WTC11 (cell line): ENCODE results near the gene MED26. TPM values are rescaled to one million over a fixed set of nuclear protein-coding genes. Genes with fewer than 3 reads are reported as not detected.

ENCODE experiments used
- ATAC-seq: fragments of 200-7000 bp; cut with Tn5 transposase; 2 replicates; pipeline ENCODE4 v1.10.0; 2021; ENCODE audit warnings: mild to moderate bottlenecking, moderate library complexity
- CTCF ChIA-PET: fragments of 300-600 bp; sonication (Branson Sonifier 250); formaldehyde crosslinking; loops from one replicate; lab custom pipeline; 2021; ENCODE audit warnings: antibody characterized with exemption; lab: Charles Lee
- POLR2A ChIA-PET: fragments of 350-600 bp; sonication (Branson Sonifier 250); formaldehyde crosslinking; loops from one replicate; lab custom pipeline; 2021; ENCODE audit warnings: antibody characterized with exemption; lab: Charles Lee
- DNase-seq: peaks from one replicate; pipeline ENCODE4 v3.0.0; 2021; ENCODE audit warnings: low spot score
- H3K27ac Mint-ChIP-seq: 2 replicates; pipeline ENCODE4 v1.8.0; 2021; ENCODE audit warnings: mixed read lengths
- H3K27me3 Mint-ChIP-seq: 2 replicates; pipeline ENCODE4 v1.8.0; 2021; ENCODE audit warnings: low read depth, mild to moderate bottlenecking, moderate library complexity, mixed read lengths
- H3K36me3 Mint-ChIP-seq: 2 replicates; pipeline ENCODE4 v1.8.0; 2021; ENCODE audit warnings: mixed read lengths
- H3K4me1 Mint-ChIP-seq: 2 replicates; pipeline ENCODE4 v1.8.0; 2022; ENCODE audit warnings: mixed read lengths
- H3K4me3 Mint-ChIP-seq: 2 replicates; pipeline ENCODE4 v1.8.0; 2021; ENCODE audit warnings: mild to moderate bottlenecking, moderate library complexity, mixed read lengths
- H3K9me3 Mint-ChIP-seq: 2 replicates; pipeline ENCODE4 v1.8.0; 2021; ENCODE audit warnings: mixed read lengths
- ATF1 ChIP-seq: sonication (generic); formaldehyde crosslinking; IDR thresholded peaks from 2 replicates; pipeline ENCODE4 v1.8.1; 2023; ENCODE audit warnings: mild to moderate bottlenecking, moderate library complexity, missing genetic modification reagents
- CDX4 ChIP-seq: fragments of 250-450 bp; sonication (Bioruptor Pico); IDR thresholded peaks from 2 replicates; pipeline ENCODE4 v1.9.0; 2021; ENCODE audit warnings: moderate library complexity, mild to moderate bottlenecking, inconsistent platforms, borderline replicate concordance
- CREM ChIP-seq: sonication (generic); formaldehyde crosslinking; IDR thresholded peaks from 2 replicates; pipeline ENCODE4 v1.8.1; 2022; ENCODE audit warnings: mild to moderate bottlenecking, missing genetic modification reagents, moderate library complexity
- ESRRA ChIP-seq: sonication (generic); formaldehyde crosslinking; IDR thresholded peaks from 2 replicates; pipeline ENCODE4 v1.8.1; 2022; ENCODE audit warnings: mild to moderate bottlenecking, missing genetic modification reagents, borderline replicate concordance
- ETV6 ChIP-seq: sonication (generic); formaldehyde crosslinking; IDR thresholded peaks from 2 replicates; pipeline ENCODE4 v1.8.1; 2022; ENCODE audit warnings: mild to moderate bottlenecking, missing genetic modification reagents
- HMGA2 ChIP-seq: fragments of 250-450 bp; sonication (Bioruptor Pico); IDR thresholded peaks from 2 replicates; pipeline ENCODE4 v1.4.0; 2021; ENCODE audit warnings: mild to moderate bottlenecking, moderate library complexity
- IRF2 ChIP-seq: sonication (generic); formaldehyde crosslinking; IDR thresholded peaks from 2 replicates; pipeline ENCODE4 v1.8.0; 2022; ENCODE audit warnings: low read depth, missing genetic modification reagents, borderline replicate concordance
- MYBL2 ChIP-seq: sonication (generic); formaldehyde crosslinking; IDR thresholded peaks from 2 replicates; pipeline ENCODE4 v1.8.1; 2023; ENCODE audit warnings: mild to moderate bottlenecking, moderate library complexity, missing genetic modification reagents
- NFYB ChIP-seq: sonication (generic); formaldehyde crosslinking; conservative IDR thresholded peaks from 2 replicates; pipeline ENCODE4 v1.8.0; 2022; ENCODE audit warnings: low read depth, missing genetic modification reagents
- NR2C2 ChIP-seq: sonication (generic); formaldehyde crosslinking; IDR thresholded peaks from 2 replicates; pipeline ENCODE4 v1.8.0; 2022; ENCODE audit warnings: mild to moderate bottlenecking, missing genetic modification reagents
- OVOL2 ChIP-seq: fragments of 250-450 bp; sonication (Bioruptor Pico); IDR thresholded peaks from 2 replicates; pipeline ENCODE4 v1.9.0; 2021; ENCODE audit warnings: mild to moderate bottlenecking, borderline replicate concordance
- PRDM15 ChIP-seq: sonication (generic); formaldehyde crosslinking; IDR thresholded peaks from 2 replicates; pipeline ENCODE4 v1.8.0; 2022; ENCODE audit warnings: missing genetic modification reagents
- PREB ChIP-seq: sonication (generic); formaldehyde crosslinking; IDR thresholded peaks from 2 replicates; pipeline ENCODE4 v1.8.1; 2022; ENCODE audit warnings: mild to moderate bottlenecking, missing genetic modification reagents, moderate library complexity, borderline replicate concordance
- RELA ChIP-seq: sonication (generic); formaldehyde crosslinking; IDR thresholded peaks from 2 replicates; pipeline ENCODE4 v1.8.1; 2022; ENCODE audit warnings: missing genetic modification reagents, mild to moderate bottlenecking, borderline replicate concordance
- SP1 ChIP-seq: sonication (generic); formaldehyde crosslinking; conservative IDR thresholded peaks from 2 replicates; pipeline ENCODE4 v1.8.1; 2022; ENCODE audit warnings: missing genetic modification reagents
- TEAD1 ChIP-seq: sonication (generic); formaldehyde crosslinking; IDR thresholded peaks from 2 replicates; pipeline ENCODE4 v1.8.0; 2022; ENCODE audit warnings: mild to moderate bottlenecking, missing genetic modification reagents
- ZBTB21 ChIP-seq: sonication (generic); formaldehyde crosslinking; IDR thresholded peaks from 2 replicates; pipeline ENCODE4 v1.8.1; 2023; ENCODE audit warnings: mild to moderate bottlenecking, missing genetic modification reagents, borderline replicate concordance
- ZNF138 ChIP-seq: sonication (generic); formaldehyde crosslinking; conservative IDR thresholded peaks from 2 replicates; pipeline ENCODE4 v1.8.1; 2022; ENCODE audit warnings: mild to moderate bottlenecking, moderate library complexity, missing genetic modification reagents
- ZNF219 ChIP-seq: sonication (generic); formaldehyde crosslinking; IDR thresholded peaks from 2 replicates; pipeline ENCODE4 v1.8.0; 2023; ENCODE audit warnings: missing genetic modification reagents, mild to moderate bottlenecking, borderline replicate concordance
- total RNA-seq: library from RNA; stranded (reverse); gene quantifications from 3 replicates; pipeline ENCODE4 v1.2.3, GENCODE V29; 2021
- TF ChIP-seq, protein P1 (sequence below): sonication (generic); formaldehyde crosslinking; IDR thresholded peaks from 2 replicates; pipeline ENCODE4 v1.8.1; 2022; ENCODE audit warnings: mild to moderate bottlenecking, moderate library complexity, missing genetic modification reagents
- TF ChIP-seq, protein P2 (sequence below): fragments of 250-450 bp; sonication (Bioruptor Pico); IDR thresholded peaks from 2 replicates; pipeline ENCODE4 v2.1.2; 2022; ENCODE audit warnings: mild to moderate bottlenecking, moderate library complexity
- TF ChIP-seq, protein P3 (sequence below): sonication (generic); formaldehyde crosslinking; conservative IDR thresholded peaks from 2 replicates; pipeline ENCODE4 v1.8.1; 2022; ENCODE audit warnings: mild to moderate bottlenecking, missing genetic modification reagents
- TF ChIP-seq, protein P4 (sequence below): sonication (generic); formaldehyde crosslinking; IDR thresholded peaks from 2 replicates; pipeline ENCODE4 v1.8.0; 2023; ENCODE audit warnings: mild to moderate bottlenecking, missing genetic modification reagents

MED26 gene
- total RNA-seq, 1 experiment from 2014 or later = 14.2 TPM

- TF ChIP-seq, protein P1, sequence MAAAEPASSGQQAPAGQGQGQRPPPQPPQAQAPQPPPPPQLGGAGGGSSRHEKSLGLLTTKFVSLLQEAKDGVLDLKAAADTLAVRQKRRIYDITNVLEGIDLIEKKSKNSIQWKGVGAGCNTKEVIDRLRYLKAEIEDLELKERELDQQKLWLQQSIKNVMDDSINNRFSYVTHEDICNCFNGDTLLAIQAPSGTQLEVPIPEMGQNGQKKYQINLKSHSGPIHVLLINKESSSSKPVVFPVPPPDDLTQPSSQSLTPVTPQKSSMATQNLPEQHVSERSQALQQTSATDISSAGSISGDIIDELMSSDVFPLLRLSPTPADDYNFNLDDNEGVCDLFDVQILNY = no peak
- TF ChIP-seq ETV6 (no peak), IRF2 (CRISPR knock-in tag) (no peak)
These were observed 15.4 kb downstream of the MED26 start (continued) for GRCh38 chr19:16612636-16613035.

- Mint-ChIP-seq H3K9me3 (no peaks in the 10 kb centered on the region), H3K4me3 (no peak overlapping the region), H3K36me3 (no peaks in the 10 kb centered on the region), H3K27ac (no peak overlapping the region), H3K27me3 (no peaks in the 10 kb centered on the region)
- POLR2A ChIA-PET = no interaction called here
- no peak for TF ChIP-seq RELA (CRISPR knock-in tag)
- TF ChIP-seq, all 79 proteins: peak for 0
- ATAC-seq (no peak), DNase-seq (no peak)
- CTCF ChIA-PET = no interaction called here
- peaks cover 13% of the 10 kb centered on the region for H3K4me1 Mint-ChIP-seq
These were observed 16.9 kb downstream of the MED26 start for GRCh38 chr19:16611121-16611520.

GRCh38 chr19:16609511-16610200 lies 18.3 kb downstream of the MED26 start:
- POLR2A ChIA-PET = no interaction called here
- DNase-seq (no peak), ATAC-seq (no peak)
- no peak for TF ChIP-seq CREM (CRISPR knock-in tag)
- no peak for TF ChIP-seq ZNF138 (CRISPR knock-in tag)
- no peak for TF ChIP-seq PRDM15 (CRISPR knock-in tag)
- TF ChIP-seq ZBTB21 (CRISPR knock-in tag) = no peak
- no peak for TF ChIP-seq CDX4 (CRISPR knock-in tag)
- no peak for TF ChIP-seq OVOL2
- no peak for TF ChIP-seq NFYB
- TF ChIP-seq, protein P2, sequence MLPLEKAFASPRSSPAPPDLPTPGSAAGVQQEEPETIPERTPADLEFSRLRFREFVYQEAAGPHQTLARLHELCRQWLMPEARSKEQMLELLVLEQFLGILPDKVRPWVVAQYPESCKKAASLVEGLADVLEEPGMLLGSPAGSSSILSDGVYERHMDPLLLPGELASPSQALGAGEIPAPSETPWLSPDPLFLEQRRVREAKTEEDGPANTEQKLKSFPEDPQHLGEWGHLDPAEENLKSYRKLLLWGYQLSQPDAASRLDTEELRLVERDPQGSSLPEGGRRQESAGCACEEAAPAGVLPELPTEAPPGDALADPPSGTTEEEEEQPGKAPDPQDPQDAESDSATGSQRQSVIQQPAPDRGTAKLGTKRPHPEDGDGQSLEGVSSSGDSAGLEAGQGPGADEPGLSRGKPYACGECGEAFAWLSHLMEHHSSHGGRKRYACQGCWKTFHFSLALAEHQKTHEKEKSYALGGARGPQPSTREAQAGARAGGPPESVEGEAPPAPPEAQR (CRISPR knock-in tag) = no peak
- TF ChIP-seq PREB (CRISPR knock-in tag) = no peak
- TF ChIP-seq SP1 (CRISPR knock-in tag) = no peak
- TF ChIP-seq ATF1 (CRISPR knock-in tag) = no peak
- no peak for TF ChIP-seq NR2C2 (CRISPR knock-in tag)
- TF ChIP-seq HMGA2 (CRISPR knock-in tag) = no peak
- TF ChIP-seq ESRRA = no peak
- TF ChIP-seq, protein P3, sequence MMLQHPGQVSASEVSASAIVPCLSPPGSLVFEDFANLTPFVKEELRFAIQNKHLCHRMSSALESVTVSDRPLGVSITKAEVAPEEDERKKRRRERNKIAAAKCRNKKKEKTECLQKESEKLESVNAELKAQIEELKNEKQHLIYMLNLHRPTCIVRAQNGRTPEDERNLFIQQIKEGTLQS (CRISPR knock-in tag) = no peak
- no peak for TF ChIP-seq MYBL2 (CRISPR knock-in tag)
- TF ChIP-seq TEAD1 (CRISPR knock-in tag) = no peak
- no peak for TF ChIP-seq ZNF219 (CRISPR knock-in tag)
- TF ChIP-seq, protein P4, sequence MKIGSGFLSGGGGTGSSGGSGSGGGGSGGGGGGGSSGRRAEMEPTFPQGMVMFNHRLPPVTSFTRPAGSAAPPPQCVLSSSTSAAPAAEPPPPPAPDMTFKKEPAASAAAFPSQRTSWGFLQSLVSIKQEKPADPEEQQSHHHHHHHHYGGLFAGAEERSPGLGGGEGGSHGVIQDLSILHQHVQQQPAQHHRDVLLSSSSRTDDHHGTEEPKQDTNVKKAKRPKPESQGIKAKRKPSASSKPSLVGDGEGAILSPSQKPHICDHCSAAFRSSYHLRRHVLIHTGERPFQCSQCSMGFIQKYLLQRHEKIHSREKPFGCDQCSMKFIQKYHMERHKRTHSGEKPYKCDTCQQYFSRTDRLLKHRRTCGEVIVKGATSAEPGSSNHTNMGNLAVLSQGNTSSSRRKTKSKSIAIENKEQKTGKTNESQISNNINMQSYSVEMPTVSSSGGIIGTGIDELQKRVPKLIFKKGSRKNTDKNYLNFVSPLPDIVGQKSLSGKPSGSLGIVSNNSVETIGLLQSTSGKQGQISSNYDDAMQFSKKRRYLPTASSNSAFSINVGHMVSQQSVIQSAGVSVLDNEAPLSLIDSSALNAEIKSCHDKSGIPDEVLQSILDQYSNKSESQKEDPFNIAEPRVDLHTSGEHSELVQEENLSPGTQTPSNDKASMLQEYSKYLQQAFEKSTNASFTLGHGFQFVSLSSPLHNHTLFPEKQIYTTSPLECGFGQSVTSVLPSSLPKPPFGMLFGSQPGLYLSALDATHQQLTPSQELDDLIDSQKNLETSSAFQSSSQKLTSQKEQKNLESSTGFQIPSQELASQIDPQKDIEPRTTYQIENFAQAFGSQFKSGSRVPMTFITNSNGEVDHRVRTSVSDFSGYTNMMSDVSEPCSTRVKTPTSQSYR (CRISPR knock-in tag) = no peak
- no peak overlapping the region for H3K27ac Mint-ChIP-seq
- peaks cover under 1% of the 10 kb centered on the region; the same call in 1 of the 2 replicates for H3K4me1 Mint-ChIP-seq
- no peaks in the 10 kb centered on the region for H3K9me3 Mint-ChIP-seq
- CTCF ChIA-PET = no interaction called here
- H3K4me3 Mint-ChIP-seq = no peak overlapping the region
- H3K27me3 Mint-ChIP-seq = no peaks in the 10 kb centered on the region
- no peaks in the 10 kb centered on the region for H3K36me3 Mint-ChIP-seq
